GM11168 (cell line): ENCODE results near the gene OVOL3.

ENCODE experiments used
- in situ Hi-C: fragments of 300-500 bp; cut with MboI; formaldehyde crosslinking; loops from one replicate; pipeline ENCODE4 v1.12.0; 2022; ENCODE audit warnings: low sequenced_read_pairs; ENCODE audit not compliant: unreplicated experiment

The OVOL3 gene

GRCh38 chr19:36152352-36153091, 41.6 kb downstream of the OVOL3 start, which contains the start of gene COX7A1:
TSS of gene COX7A1 (minus strand) at chr19:36152447. CDS start at chr19:36152407, 40 bp downstream.
- in situ Hi-C loops: no loop called here

GRCh38 chr19:36153126-36153525, 42.2 kb downstream of the OVOL3 start:
- in situ Hi-C loops: no loop called here

GRCh38 chr19:36160821-36161596, 50.1 kb downstream of the OVOL3 start:
- in situ Hi-C loops: no loop called here
